GM12875 (cell line): ENCODE data around the gene FMO2.

ENCODE experiments used
- H3K4me3 ChIP-seq: one replicate; pipeline ENCODE4 v1.5.1; 2011; ENCODE audit warnings: low read depth, low read length, control low read depth
- CTCF ChIP-seq: IDR thresholded peaks from 2 replicates; pipeline ENCODE4 v1.5.1; 2011; ENCODE audit warnings: low read depth, mild to moderate bottlenecking, control low read depth, inconsistent platforms, low read length, moderate library complexity, borderline replicate concordance; ENCODE audit not compliant: insufficient read depth

The FMO2 gene

GRCh38 chr1:171185091-171185490 lies at the start of gene FMO2:
Gene FMO2, plus strand, starts transcription at chr1:171185300. Its CDS starts 414 bp downstream, at chr1:171185714.
- H3K4me3 ChIP-seq, result no peak within 1 kb of the TSS
- no peak for TF ChIP-seq CTCF

- TF ChIP-seq CTCF, result no peak
- H3K4me3 ChIP-seq, result no peak overlapping the region
Observed at GRCh38 chr1:171137580-171137979, 47.5 kb upstream of the FMO2 start.

GRCh38 chr1:171138980-171139379 lies 46.1 kb upstream of the FMO2 start:
- H3K4me3 ChIP-seq, result no peak overlapping the region
- TF ChIP-seq CTCF, result no peak

GRCh38 chr1:171139890-171140289 lies 45.2 kb upstream of the FMO2 start:
- no peak for TF ChIP-seq CTCF

GRCh38 chr1:171140401-171140800 lies 44.7 kb upstream of the FMO2 start:
- no peak for TF ChIP-seq CTCF
- no peak overlapping the region for H3K4me3 ChIP-seq

More at GRCh38 chr1:171139890-171140289, 45.2 kb upstream of the FMO2 start:
- H3K4me3 ChIP-seq, result no peak overlapping the region

- no peak overlapping the region for H3K4me3 ChIP-seq
- TF ChIP-seq CTCF, result no peak
Observed at GRCh38 chr1:171140956-171141687, 44.0 kb upstream of the FMO2 start.
